GM21515 (cell line): ENCODE results near the gene PATJ.
"Not testable (repeated sequence)": the region's sequence is repeated elsewhere in the genome, so short reads cannot be mapped to it uniquely, and the experiment has no call there.

Source experiments
- ATAC-seq: cut with Tn5 transposase; IDR thresholded peaks from one replicate; pipeline ENCODE4 v1.9.1; 2021; ENCODE audit not compliant: unreplicated experiment

PATJ gene

DNA sequence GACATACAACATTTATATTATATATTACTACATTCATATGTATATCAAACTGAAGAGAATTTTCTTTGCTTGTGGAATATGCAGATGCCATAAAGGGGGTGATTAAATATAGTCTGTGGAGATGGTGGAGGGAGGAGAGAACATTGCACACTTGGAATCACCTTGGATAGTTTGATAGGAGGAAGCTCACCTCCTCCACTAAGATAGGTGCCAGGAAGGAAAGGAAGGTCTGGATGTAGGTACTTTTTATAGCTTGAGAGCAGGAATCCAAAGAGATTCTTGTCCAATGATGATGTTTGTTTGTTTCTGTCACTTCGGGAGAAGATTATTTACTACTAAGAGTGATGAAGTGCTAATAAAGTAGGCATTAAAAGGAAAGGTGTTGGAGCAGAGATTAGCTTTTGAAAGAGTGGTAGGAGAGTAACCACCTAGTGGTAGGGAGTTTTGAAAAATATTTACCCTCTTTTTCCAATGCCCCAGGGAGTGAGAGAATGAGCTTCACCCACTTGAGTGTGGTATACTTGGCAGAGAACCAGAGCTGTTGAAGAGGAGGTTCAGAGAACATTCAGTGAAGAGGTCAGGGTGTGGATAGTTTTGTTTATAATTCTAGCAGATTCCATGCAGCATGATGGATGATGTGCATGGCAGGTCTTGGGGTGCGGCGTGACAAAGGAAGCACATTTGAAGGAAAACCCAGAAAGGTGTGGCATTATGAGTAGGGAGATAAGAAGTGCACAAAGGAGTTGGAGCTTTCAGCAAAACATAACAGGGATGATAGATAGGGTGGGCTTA lies 145.0 kb downstream of the PATJ start:
- ATAC-seq: no peak

DNA sequence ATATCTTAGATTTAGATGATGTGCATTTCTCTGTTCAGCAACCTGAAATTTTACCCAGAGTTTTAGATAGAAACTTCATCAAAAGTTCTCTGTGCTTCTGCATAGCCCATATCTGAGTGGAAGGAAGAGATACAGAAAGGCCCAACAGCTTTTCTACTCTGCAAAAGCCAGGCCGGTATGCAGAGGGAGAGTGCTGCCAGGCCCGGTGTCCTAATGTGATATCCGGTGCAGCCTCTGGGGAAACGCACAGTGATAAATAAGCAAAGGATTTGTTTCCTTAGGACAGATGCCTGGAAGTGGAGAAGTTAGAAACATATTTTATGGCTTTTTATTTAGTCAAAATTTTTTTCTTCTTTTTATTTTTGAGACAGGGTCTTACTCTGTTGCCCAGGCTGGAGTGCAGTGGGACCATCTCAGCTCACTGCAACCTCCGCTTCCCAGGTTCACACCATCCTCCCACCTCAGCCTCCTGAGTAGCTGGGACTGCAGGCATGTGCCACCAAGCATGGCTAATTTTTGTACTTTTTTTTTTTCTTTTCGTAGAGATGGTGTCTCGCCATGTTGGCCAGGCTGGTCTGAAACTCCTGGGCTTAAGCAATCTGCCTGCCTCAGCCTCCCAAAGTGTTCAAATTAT lies 145.8 kb downstream of the PATJ start:
- ATAC-seq: no peak

DNA sequence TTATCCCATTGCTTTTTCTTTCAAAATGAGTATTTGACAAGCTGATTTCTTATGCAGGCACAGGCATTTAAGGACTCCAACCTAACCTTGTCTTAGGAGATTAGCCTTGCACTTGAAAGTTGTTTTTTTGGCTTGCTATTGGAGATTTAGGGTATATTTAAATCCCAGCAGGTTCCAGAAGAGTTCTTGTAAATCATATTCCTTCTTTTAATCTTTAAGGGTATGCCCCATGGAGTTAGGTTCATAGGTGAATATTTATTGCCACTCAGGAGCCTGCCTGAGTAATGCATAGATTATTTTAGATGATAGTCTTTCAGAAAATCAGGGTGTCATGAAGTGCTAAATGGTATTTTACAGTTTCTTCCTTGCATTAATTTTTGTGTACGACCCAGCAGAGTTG lies 146.5 kb downstream of the PATJ start:
- ATAC-seq: no peak

DNA sequence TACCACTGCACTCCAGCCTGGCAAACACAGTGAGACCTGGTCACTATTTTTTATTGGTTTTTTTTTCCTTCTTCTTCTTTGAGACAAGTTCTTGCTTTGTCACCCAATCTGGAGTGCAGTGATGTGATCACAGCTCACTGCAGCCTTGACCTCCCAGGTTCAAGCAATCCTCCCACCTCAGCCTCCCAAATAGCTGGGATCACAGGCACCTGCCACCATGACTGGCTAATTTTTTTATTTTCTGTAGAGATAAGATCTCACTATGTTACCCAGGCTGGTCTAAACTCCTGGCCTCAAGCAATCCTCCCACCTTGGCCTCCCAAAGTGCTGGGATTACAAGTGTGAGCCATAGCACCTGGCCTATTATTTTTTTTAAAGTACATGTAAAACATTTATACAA lies 148.2 kb downstream of the PATJ start:
- not testable (repeated sequence) for ATAC-seq

DNA sequence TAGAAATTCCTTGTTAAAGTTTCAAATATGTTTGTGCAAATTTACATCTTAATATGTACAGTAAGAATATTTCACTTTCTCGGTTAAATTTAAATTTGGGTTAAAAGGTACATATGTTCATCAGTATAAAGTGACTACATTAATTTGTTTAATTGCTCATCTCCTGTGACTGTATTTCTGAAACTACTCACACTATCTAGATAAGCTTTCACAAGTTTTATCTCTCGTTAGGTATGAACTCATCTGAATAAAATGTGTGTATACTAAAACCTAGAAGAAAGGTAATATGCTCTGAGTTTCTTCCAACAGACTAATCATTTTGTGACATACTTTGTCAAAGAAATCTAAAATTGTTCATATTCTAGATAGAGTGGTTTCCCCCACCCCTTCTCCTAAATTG lies 150.7 kb downstream of the PATJ start:
- ATAC-seq: no peak

DNA sequence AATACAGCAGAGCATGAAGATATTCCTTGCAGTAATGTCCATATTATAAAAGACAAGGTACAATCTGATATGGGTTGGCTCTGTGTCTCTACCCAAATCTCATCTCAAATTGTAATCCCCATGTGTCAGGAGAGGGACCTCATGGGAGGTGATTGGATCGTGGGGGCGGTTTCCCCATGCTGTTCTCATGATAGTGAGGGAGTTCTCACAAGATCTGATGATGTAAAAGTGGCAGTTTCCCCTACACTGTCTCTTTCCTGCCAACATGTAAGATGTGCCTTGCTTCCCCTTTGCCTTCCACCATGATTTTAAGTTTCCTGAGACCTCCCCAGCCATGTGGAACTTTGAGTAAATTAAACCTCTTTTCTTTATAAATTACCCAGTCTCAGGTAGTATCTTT lies 152.0 kb downstream of the PATJ start:
- ATAC-seq: not testable (repeated sequence)

DNA sequence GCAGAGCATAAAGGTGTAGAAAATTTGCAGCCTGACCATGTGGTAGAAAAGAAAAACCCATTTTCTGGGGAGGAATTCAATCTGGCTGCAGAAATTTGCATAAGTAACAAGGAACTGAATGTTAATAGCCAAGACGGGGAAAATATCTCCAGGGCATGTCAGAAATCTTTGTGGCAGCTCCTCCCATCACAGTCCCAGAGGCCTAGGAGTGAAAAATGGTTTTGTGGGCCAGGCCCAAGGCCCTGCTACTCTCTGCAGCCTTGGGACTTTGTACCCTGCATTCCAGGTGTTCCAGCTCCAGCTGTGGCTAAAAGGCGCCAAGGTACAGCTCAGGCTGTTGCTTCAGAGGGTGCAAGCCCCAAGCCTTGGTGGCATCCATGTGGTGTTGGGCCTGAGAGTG lies 152.9 kb downstream of the PATJ start:
- ATAC-seq: no peak

DNA sequence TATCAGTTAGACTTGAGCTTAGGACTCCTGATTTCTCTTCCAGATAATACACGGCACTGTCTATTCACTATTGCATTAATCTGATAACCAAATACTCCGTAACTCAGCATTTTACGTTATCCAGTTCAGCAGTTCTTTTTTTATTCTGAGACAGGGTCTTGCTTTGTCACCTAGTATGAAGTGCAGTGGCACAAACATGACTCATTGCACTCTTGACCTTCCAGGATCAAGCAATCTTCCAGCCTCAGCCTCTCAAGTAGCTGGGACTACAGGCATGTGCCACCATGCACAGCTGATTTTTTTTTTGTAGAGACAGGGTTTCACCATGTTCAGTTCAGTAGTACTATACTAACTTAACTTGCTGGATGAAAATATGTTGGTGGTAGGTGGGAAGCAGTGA lies 156.4 kb downstream of the PATJ start:
- ATAC-seq: no peak

DNA sequence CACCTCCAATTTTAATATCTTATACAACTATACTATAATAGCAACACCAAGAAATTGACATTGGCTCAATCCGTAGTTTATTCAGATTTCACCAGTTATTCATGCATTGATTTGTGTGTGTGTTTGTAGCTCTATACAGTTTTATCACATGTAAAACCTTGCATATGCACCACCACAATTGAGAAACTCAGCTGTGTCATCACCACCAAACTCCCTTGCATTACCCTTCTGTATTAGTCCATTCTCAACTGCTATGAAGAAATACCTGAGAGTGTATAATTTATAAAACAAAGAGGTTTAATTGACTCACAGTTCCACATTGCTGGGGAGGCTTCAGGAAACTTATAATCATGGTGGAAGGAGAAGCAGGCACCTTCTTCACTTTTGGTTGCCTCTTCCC lies 162.1 kb downstream of the PATJ start:
- ATAC-seq: no peak

DNA sequence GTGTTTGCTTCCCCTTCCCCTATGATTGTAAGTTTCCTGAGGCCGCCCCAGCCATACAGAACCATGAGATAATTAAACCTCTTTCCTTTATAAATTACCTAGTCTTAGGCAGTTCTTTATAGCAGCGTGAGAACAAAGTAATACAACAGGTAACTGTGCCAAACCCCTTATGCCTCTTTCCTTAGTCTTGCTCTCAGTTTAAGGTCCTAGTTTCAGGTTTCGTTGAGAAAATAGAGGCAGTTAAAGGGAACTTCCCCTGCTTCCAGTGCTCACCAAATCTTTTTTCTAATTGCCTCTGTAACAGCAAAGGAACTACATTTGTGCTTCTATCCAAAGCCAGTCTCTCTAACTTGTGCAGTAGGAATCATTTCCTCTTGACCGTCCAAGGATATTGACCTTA lies 164.8 kb downstream of the PATJ start:
- no peak for ATAC-seq

DNA sequence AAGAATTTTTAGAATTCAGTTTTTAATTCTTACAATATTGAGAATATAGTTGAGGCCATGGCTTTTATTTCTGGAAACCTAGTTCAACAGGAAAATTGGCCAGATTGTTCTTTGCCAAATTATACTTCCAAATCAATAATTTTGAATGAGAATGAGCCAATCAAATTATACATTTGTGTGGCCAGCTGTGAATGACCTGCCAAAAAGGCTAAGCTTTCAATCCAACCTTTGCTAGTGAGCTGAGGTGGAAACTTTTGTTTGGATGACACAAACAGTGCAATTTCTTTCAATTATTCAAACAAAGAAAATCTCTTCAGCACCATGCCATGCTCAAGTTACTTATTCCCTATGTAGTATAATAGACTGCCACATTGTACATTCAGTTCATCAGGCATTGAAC lies 167.8 kb downstream of the PATJ start:
- no peak for ATAC-seq

DNA sequence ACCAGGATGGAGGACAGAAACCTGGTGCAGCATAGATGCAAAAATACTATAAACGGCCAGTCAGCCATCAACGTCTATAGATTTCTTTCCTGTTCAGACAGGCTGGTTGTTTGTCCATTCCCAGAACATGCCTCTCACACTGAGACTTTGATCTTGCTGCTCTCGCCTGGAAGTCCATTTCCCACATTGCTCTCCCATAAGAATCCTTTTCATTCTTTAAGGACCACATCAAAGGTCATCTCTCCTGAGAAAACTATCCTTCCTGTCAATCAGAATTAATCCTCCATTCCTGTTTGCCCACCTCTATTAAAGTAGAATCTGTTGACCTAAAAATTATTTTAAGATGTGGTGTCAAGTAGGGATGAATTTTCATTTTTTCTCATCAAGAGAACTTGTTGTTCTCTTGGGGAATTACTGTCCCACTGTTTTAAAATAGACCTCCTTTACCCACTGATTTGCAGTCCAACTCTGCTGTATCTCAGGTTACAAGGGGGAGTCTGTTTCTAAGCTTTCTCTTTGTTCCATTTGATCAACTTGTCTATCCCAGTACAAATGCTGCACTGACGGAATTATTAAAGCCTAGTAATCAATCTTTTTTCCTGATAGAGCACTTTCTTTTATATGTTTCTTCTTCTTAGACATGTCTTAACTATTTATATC lies 172.7 kb downstream of the PATJ start:
- no peak for ATAC-seq

DNA sequence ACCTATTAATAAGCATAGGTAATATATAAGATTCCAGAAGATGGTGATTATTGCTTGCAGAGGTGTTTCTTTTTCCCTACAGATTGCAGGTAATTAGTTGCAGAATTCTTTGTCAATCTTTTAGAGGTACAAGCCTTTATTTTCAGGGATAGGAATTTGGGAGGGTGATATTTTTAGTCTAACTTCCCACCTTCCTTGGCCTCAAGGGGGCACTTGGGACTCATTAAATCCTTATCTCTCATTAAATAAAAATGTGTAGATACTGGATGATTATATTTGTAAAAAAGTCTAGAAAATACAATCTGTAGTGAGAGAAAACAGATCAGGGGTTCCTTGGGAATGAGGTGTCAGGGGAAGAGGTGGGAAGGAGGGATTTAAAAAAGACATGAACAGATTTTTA lies 179.2 kb downstream of the PATJ start:
- ATAC-seq: no peak

DNA sequence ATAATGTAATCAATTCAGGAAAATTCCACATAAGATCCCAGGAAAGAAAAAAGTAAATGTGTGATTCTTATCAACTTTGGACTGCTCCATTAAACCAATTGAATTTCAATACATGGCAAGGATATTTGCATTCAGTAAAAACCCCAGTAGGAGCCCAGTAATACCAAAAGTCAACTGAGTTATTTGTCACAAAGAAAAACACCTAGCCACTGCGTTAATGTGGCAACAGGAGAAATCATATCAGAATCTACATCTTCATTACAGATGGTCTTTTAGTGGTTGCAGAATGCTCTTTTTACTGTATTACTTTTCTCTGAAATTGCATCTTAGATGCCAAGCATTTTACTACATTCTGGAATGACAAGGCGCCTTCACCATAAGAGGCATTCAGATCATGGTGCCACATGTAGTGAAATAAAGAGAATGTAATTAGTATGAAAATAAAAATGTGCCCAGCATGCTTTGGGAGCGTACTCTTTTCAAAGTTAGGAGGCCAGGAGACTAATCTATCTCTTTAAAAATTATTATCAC lies 180.7 kb downstream of the PATJ start:
- ATAC-seq: no peak

DNA sequence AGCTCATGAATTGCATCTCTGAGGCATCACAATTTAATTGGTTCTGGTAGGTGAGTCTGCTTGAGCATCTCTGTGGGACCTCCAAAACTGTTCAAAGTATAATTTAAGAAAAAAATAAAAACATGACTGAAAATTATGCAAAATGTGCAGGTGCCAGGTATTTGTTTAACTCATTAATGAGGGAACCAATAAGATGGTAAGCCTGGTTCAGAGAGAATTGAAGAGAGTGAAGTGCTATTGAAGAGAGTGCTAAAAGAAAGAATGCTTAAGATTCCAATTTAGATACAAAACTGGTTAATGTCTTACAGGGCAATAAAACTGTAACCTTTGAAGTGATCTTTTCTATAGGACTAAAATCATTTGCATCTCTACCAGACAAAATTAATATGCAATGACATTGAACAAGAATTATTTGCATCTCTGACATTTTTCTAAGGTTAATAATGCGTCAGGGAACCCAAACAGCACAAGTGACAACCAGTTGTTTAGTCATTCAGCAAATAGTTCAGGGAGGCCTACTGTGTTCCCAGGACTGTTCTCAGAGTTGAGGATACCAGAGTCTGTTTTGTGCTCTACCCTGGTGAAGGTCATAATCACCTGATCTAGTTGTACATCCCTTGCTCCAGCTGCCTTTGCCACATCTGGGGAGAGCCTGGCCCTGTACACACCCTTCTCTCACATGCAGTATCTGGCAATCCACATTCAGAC lies 183.5 kb downstream of the PATJ start:
- no peak for ATAC-seq

DNA sequence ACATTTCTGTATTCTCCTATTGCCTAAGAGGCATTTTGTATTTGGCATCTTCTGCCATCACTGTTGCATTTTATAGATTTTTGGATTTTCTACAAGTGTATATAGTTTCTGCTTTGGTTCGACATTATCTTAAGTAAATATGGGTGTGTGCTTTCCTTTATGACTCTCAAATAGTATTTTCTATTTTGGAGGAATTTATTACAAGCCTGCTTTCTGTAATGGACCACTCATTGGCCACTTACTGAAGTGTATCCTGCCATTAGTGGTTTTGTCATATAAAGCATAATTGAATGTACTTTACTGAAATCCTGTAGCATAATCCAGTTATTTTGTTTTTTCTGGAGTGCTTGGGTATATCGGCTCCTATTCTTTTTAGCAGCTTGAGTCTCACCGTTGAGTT lies 184.3 kb downstream of the PATJ start:
- ATAC-seq: no peak

DNA sequence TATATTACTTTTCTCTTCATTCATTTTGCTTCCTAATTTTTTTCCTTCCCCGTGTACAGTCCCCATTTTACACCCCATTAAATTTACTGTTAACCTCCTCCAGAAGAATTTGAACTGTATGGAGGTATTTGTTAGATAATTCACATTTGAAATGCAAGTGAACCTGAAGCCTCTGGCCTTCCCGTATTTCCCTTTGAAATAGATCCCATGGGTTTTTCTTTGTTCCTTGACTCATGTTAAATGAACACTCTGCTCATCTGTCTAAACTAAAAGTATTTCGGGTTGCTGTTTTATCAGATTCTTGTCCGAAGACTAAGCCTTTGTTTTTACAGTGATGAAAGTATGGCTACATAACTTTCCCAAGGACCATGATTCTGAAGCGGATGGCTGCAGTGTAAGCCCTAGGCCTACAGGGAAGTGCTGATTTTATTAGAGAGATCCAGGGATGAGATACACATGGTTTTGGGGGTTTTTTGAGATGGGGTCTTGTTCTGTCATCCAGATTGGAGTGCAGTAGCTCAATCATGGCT lies 187.9 kb downstream of the PATJ start:
- ATAC-seq: no peak

DNA sequence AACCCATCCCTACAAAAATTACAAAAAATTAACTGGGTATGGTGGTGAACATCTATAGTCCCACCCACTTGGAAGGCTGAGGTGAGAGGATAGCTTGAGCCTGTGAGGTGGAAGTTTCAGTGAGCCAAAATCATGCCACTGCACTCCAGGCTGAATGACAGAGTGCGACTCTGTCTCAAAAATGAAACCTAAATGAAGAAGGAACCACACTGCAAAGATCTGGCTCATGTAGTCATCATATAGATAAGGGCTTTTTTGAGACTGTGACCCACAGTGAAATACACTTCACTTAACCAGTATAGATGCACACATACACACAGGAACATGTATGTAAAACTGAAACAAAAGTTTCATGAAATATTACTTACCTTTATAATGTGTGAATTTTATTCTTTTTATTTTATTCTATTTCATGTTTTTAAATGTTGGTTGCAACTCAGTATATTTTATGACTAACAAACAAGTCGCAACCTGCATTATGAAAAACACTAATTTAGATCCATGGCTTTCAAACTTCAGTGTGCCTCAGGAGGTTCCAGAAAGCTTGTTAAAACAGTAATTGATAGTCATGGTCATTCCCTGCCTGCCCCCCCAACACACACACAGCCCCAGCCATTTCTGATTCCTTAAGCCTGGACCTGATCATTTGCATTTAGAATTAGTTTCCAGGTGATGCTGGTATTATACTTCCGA lies 189.5 kb downstream of the PATJ start:
- no peak for ATAC-seq

DNA sequence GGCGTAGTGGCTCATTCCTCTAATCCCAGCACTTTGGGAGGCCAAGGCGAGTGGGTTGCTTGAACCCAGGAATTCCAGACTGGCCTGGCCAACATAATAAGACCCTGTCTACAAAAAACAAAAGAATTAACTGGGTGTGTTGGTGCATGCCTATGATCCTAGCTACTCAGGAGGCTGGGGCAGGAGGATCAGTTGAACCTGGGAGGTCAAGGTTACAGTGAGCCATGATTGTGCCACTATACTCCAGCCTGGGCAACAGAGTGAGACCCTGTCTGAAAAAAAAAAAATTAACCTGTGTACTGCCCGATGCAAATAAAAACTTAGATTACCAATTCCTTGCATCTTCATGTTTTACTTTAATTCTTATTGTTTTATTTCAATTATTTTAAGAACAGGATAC lies 193.2 kb downstream of the PATJ start:
- no peak for ATAC-seq

DNA sequence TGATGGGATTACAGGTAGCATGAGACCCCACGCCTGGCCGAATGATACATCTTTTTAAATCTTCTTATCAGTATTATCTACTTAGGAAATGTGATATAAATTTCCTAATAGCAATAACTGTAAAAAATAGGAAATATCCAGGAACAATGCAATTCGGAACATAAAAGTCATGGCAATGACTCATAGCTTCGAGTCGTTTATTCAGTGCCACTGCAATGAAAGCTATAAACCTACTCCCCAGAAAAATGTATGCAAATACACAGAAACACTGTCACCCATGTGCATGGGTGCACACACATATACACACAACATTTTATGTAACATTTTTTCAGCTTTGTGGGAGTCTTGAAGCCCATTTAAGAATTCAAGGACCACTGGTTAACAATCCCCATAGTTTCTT lies 194.6 kb downstream of the PATJ start:
- no peak for ATAC-seq

DNA sequence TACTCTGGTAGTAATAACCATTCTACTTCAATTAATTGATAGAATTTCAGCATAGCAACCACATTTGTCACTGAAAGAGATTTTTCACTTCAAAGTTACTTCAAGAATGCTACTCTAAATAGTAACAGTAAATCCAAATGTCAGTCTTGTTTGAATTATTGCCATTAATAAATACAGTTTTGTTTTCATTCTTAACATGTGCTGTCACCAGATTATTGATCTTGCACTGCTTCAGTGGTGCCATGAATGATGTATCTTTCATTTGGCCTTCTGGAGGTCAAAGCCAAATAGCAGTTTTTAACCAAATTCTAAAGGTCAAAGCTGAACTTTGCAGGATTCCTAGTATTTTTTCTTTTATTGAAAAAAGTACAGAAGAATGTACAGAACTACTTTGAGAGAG lies 199.5 kb downstream of the PATJ start:
- no peak for ATAC-seq
